Measurements from ENCODE around the gene ASB6.

- TF ChIP-seq CTCF (IDR thresholded peaks at IDR 0.05), result no peak
- TF ChIP-seq EZH2 (IDR thresholded peaks at IDR 0.05), result no peak
These were observed 33.1 kb downstream of the ASB6 start for GRCh38 chr9:129608561-129609481.

Data from neural progenitor cell (in vitro differentiated cells).